ENCODE measurements around the gene BEAN1. TPM values are rescaled to one million over a fixed set of nuclear protein-coding genes. Genes with fewer than 3 reads are reported as not detected.

The BEAN1 gene
- total RNA-seq, 1 donor from 2014 or later: 0.92 TPM

GRCh38 chr16:66395806-66396555 lies 31.1 kb upstream of the BEAN1 start:
- ATAC-seq: no peak

GRCh38 chr16:66397736-66398433 lies 29.2 kb upstream of the BEAN1 start:
- ATAC-seq: no peak

DNA sequence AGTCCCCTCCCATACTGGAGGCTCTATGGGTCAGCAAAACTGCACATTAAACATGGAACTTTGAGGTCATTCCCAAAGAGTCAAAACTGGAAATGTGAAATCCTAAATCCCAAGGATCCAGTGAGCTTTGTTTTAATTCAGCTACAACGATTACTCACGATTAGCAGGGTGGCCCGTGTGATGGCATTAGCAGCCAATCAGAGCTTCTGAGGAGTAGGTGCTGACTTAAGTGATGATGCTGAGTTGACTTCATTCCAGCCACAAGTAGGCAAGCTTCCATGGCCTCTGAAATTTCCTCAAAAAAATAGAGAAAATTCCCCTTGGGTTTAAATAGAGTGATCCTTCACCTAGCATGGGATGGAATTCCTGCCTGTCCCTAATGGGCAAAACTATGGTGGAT lies 28.1 kb upstream of the BEAN1 start:
- ATAC-seq: no peak

GRCh38 chr16:66399930-66400329 lies 27.2 kb upstream of the BEAN1 start:
- no peak for ATAC-seq

GRCh38 chr16:66400503-66401380 lies 26.4 kb upstream of the BEAN1 start:
- no peak for ATAC-seq

- no peak for ATAC-seq
These were observed 25.5 kb upstream of the BEAN1 start for GRCh38 chr16:66401610-66402009.

GRCh38 chr16:66402166-66402565 lies 24.9 kb upstream of the BEAN1 start:
- no peak for ATAC-seq

GRCh38 chr16:66402591-66403230 lies 24.4 kb upstream of the BEAN1 start:
- no peak for ATAC-seq

DNA sequence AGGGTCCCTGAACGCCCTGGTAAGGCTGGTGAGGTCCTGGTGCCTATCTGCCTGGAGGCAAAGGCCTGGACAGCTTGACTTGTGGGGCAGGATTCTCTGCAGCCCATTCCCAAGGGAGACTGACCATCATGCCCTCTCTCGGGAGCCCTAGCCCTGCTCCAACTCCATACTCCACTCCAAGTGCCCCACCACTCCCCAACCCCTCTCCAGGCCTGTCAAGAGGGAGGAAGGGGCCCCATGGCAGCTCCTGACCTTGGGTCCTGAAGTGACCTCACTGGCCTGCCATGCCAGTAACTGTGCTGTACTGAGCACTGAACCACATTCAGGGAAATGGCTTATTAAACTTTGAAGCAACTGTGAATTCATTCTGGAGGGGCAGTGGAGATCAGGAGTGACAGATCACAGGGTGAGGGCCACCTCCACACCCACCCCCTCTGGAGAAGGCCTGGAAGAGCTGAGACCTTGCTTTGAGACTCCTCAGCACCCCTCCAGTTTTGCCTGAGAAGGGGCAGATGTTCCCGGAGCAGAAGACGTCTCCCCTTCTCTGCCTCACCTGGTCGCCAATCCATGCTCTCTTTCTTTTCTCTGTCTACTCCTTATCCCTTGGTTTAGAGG lies 23.5 kb upstream of the BEAN1 start:
- no peak for ATAC-seq

DNA sequence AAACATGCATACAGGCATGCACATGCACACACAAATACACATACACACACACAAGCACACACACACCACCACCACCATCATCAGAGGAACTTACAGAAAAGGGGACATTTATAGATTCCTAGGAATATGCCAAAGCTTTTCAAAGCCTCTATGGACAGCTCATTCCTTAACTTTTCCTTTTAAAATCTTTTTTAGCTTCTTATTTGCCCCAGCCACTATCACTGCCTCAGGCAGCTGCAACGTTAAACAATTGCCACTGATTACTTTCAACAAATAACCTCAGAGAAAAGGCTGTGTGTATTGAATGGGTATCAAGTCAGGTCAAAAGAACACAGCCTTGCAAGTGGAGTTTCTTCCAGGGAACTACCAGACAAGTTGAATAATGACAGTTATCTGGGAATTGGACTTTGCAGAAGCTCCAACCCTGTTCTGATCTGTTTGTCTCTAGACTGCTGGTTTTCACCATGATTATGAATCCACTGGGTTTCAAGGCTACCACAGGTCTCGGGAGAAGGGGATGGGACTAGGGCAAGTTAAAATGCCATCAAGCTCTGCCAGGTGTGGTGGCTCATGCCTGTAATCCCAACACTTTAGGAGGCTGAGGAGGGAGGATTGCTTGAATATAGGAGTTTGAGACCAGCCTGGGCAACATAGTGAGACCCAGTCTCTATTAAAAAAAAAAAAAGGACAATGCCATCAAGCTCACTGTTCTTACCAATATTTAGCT lies 21.9 kb upstream of the BEAN1 start:
- no peak for ATAC-seq

DNA sequence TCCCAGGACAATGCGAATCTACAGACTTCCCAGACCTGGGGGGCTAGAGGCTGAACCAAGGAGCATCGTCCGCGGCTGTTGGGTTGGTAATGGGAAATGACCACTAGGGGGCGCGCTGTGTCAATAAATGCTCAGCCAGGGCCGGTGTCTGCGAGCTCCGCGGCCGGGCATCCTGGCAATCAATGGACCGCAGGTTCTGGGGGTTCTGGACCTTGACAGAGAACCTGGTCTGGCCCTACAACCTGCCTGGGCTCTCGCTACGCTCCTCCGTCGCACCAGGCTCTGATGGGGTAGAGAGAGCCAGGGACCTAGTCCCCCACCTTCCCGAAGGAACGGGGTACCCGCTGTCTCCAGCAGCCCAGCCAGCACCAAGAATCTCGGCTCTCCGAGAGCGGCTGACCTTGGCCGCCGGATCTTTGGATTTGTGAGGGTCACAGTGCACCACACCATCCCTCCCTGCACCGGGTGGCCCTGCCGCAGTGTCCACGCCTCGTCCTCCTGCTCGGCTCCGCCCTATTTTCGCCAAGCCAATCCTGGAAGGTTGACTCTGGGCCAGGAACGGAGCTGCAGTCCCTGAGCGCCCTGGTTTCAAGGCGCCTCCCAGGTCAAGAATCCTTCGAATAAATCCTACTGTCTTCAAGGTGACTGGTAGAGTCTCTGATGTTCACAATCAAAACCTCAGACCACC lies 20.4 kb upstream of the BEAN1 start:
- ATAC-seq: peak; percentile 68

GRCh38 chr16:66408163-66409048 lies 18.7 kb upstream of the BEAN1 start:
- peak; percentile 86 for ATAC-seq

DNA sequence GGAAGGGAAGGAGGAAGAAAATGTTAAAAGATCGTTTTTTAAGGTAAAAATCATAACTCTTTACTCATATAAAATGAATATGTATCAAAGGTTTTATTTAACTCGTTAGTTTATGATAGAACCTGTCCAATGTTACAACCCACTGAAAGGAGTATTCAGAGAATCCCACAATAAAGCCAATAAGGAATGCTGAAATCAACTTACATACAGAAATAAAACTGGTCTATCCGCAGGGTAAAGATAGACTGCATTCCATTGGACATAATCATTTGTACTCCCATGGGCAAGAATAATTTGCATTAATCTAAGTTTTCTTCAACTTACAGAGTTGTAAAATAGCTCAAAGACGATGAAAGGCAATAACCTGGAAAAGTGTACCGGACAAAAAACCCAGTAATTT lies 17.9 kb upstream of the BEAN1 start:
- ATAC-seq: peak; percentile 38

GRCh38 chr16:66412182-66412581 lies 14.9 kb upstream of the BEAN1 start:
- no peak for ATAC-seq

DNA sequence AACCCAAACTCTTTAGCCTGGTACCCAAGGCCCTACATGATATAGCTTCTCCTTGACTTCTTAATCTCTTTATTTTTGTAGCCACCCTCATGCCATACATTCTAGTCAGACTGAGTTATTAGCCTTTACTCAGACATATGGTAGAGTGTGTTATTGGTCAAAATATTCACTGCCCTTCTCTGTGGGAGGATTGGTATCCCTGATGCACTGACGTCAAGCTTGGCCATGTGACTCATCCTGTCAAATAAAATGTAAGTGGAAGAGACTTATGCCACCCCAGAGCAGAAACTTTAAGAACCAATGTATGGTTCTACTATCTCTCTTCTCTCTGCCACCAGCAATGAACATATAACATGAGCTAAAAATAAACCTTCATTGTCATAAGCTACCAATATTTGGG lies 12.2 kb upstream of the BEAN1 start:
- ATAC-seq: peak; percentile 38

DNA sequence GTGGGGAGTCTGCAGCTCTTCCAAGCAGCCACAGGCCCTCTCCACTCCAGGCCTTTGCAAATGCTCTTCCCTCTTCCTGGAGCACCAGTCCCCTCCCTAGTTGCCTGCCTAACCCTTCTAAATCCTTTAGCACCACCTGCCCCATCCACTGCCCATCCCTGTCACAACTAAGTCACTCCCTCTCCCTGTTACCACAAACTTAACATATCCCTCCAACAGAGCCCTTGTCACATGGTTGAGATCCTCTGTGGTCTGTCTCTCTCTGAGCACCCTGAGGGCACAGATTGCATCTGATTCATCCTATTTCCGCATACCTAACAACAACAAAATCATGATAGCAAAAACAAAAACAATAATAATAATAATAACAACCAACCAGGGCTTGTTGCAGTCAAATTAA lies 11.0 kb upstream of the BEAN1 start:
- no peak for ATAC-seq

DNA sequence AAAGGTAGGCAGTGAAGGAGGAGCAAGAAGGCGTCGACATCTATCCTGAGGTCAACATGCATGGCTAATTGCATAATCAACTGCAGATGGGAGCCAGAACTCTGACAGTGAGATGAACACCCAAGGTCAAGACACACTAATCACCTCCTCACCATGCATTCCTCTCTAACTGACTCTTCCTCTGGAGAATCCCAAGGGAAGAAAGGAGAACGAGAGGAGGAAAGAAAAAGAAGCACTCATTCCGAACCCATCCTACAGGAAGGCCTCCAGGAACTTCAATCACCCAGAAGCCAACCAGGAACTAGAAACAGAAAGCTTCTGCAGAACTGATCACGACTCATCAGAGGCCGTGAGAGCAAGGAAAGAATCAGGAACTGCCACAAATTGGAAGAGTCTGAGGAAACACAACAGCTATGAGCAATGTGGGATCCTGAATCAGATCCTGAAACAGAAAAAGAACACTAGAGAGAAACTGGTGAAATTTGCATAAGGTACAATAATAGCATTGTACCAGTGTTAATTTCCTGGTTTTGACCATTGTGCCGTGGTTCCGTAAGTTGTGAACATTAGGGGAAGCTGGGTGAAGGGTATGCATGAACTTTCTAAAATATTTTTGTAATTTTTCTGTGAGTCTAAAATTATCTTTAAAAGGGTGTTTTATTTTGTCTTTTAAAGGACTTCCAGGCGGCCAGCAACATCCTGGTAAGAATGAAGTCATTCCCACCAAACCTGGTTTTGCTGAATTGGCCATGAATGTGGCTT lies 10.0 kb upstream of the BEAN1 start:
- peak; percentile 48 for ATAC-seq

- ATAC-seq: no peak
These were observed 8.7 kb upstream of the BEAN1 start for GRCh38 chr16:66418165-66418962.

Measured in esophagus mucosa (tissue), 1 donor.